ENCODE measurements around the gene TOMM5. TPM values are rescaled to one million over a fixed set of nuclear protein-coding genes. Genes with fewer than 3 reads are reported as not detected.

The TOMM5 gene
- total RNA-seq, 1 donor from 2014 or later, result 103 TPM

DNA sequence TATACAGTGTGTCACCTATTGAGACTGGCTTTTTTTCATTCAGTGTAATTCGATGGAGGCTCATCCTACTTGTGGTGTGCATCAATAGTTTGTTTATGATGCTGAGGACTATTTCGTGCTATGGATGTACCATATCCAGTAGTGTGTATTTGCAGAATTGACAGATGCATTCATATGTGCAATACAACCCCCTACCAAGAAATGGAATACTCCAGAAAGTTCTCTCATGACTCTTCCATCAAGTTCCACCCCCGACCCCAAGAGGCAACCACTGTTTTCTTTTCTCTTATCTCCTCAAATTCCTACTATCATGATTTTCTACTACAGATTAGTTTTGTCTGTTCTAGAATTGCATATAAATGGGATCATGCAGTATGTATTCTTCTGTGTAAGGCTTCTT, 38.1 kb downstream of the TOMM5 start:
- no peaks in the 10 kb centered on the region for H3K4me1 Mint-ChIP-seq (ENCODE audit: low read depth)
- no peak overlapping the region for H3K27ac Mint-ChIP-seq
- no peak overlapping the region for H3K4me3 Mint-ChIP-seq (ENCODE audit: low read depth)
- H3K36me3 Mint-ChIP-seq (ENCODE audit: insufficient read depth), result peaks cover 2% of the 10 kb centered on the region
- TF ChIP-seq, protein P1, sequence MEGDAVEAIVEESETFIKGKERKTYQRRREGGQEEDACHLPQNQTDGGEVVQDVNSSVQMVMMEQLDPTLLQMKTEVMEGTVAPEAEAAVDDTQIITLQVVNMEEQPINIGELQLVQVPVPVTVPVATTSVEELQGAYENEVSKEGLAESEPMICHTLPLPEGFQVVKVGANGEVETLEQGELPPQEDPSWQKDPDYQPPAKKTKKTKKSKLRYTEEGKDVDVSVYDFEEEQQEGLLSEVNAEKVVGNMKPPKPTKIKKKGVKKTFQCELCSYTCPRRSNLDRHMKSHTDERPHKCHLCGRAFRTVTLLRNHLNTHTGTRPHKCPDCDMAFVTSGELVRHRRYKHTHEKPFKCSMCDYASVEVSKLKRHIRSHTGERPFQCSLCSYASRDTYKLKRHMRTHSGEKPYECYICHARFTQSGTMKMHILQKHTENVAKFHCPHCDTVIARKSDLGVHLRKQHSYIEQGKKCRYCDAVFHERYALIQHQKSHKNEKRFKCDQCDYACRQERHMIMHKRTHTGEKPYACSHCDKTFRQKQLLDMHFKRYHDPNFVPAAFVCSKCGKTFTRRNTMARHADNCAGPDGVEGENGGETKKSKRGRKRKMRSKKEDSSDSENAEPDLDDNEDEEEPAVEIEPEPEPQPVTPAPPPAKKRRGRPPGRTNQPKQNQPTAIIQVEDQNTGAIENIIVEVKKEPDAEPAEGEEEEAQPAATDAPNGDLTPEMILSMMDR (IDR thresholded peaks at IDR 0.05; ENCODE audit: unreplicated experiment), result no peak
- H3K9me3 Mint-ChIP-seq (ENCODE audit: low read depth), result no peaks in the 10 kb centered on the region
- no peak for DNase-seq (ENCODE audit: low spot score, unreplicated experiment)
- no peaks in the 10 kb centered on the region for H3K27me3 Mint-ChIP-seq

DNA sequence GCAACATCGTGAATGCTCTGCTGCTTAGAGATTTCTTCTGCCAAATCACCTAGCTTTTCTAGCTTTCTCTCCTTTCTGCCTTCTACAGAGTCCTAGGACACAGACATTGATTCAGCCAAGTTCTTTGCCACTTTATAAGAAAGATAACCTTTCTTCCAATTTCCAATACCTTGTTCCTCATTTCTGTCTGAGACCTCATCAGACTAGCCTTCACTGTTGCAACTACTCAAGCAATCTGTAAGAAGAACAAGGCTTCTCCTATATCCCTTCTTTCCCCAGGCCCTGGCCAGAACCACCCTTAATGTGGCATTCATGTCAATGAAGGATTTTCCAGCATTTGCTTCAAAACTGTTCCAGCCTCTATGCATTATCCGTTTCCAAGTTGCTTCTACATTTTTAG, 40.5 kb downstream of the TOMM5 start:
- no peak overlapping the region for H3K27ac Mint-ChIP-seq
- TF ChIP-seq, protein P1 (IDR thresholded peaks at IDR 0.05; ENCODE audit: unreplicated experiment), result no peak
- no peaks in the 10 kb centered on the region for H3K4me1 Mint-ChIP-seq (ENCODE audit: low read depth)
- no peaks in the 10 kb centered on the region for H3K9me3 Mint-ChIP-seq (ENCODE audit: low read depth)
- no peak for DNase-seq (ENCODE audit: low spot score, unreplicated experiment)
- H3K36me3 Mint-ChIP-seq (ENCODE audit: insufficient read depth), result peaks cover 2% of the 10 kb centered on the region
- H3K4me3 Mint-ChIP-seq (ENCODE audit: low read depth), result no peak overlapping the region
- no peaks in the 10 kb centered on the region for H3K27me3 Mint-ChIP-seq

DNA sequence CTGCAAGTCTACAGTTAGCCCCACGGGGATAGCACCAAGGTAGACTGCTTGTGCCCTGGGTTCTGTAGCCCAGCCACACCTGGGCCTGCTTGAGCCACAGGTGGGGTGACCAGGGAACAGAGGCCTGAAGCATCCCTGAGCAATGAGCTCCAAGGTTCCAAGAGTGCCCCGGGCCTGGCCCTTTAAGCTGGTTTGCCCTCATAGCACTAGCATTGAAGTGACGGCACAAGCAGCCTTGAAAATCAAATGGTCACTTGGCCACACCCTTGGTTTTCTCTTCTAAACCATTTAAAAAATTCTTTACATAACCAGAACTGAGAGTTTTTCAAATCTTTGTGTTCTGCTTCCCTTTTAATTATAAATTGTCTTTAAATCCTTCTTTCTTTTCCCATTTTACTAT, 40.9 kb downstream of the TOMM5 start:
- no peaks in the 10 kb centered on the region for H3K27me3 Mint-ChIP-seq
- H3K27ac Mint-ChIP-seq, result no peak overlapping the region
- H3K36me3 Mint-ChIP-seq (ENCODE audit: insufficient read depth), result peaks cover 2% of the 10 kb centered on the region
- no peaks in the 10 kb centered on the region for H3K9me3 Mint-ChIP-seq (ENCODE audit: low read depth)
- DNase-seq (ENCODE audit: low spot score, unreplicated experiment), result no peak
- H3K4me1 Mint-ChIP-seq (ENCODE audit: low read depth), result no peaks in the 10 kb centered on the region
- TF ChIP-seq, protein P1 (IDR thresholded peaks at IDR 0.05; ENCODE audit: unreplicated experiment), result no peak
- no peak overlapping the region for H3K4me3 Mint-ChIP-seq (ENCODE audit: low read depth)

DNA sequence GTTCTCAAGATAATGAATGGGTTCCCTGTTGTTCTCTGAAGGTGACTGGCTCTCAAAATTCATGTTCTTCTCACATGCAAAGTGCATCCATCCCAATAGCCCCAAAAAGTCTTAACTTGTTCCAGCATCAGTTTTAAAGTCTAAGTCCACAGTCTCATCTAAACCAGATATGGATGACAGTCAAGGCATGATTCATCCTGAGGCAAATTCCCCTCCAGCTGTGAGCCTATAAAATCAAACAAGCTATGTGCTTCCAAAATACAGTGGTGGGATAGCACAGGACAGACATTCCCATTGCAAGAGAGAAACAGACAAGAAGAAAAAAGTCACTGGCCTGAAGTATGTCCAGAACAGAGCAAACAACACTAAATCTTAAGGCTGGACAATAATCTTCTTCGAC, 41.6 kb downstream of the TOMM5 start:
- TF ChIP-seq, protein P1 (IDR thresholded peaks at IDR 0.05; ENCODE audit: unreplicated experiment), result no peak
- Mint-ChIP-seq H3K27me3 (no peaks in the 10 kb centered on the region), H3K27ac (no peak overlapping the region), H3K9me3 (ENCODE audit: low read depth) (no peaks in the 10 kb centered on the region), H3K36me3 (ENCODE audit: insufficient read depth) (peaks cover 1% of the 10 kb centered on the region), H3K4me3 (ENCODE audit: low read depth) (no peak overlapping the region), H3K4me1 (ENCODE audit: low read depth) (no peaks in the 10 kb centered on the region)
- no peak for DNase-seq (ENCODE audit: low spot score, unreplicated experiment)

DNA sequence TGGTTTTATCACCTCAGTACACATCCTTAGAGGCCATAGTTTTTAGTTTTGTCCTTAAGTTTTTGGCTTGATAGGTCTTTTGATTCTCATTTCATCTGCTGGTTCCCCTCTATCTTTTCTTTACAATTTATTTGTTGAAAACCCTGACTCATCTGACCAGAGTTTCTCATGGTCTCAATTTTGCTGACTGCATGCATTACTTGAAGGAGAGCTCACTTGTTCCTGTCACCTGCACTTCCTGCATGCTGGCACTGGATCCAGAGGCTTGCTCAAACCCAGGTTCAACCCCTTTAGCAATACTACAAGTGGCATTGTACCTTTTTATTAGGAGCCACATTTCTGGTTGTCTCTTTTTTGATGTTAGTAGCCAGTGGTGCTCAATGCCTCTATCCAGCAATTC, 42.9 kb downstream of the TOMM5 start:
- no peak overlapping the region for H3K27ac Mint-ChIP-seq
- H3K4me1 Mint-ChIP-seq (ENCODE audit: low read depth), result no peaks in the 10 kb centered on the region

More for the DNA sequence above, 42.9 kb downstream of the TOMM5 start:
- Mint-ChIP-seq H3K4me3 (ENCODE audit: low read depth) (no peak overlapping the region), H3K36me3 (ENCODE audit: insufficient read depth) (no peaks in the 10 kb centered on the region), H3K27me3 (no peaks in the 10 kb centered on the region), H3K9me3 (ENCODE audit: low read depth) (no peaks in the 10 kb centered on the region)
- TF ChIP-seq, protein P1 (IDR thresholded peaks at IDR 0.05; ENCODE audit: unreplicated experiment), result no peak
- no peak for DNase-seq (ENCODE audit: low spot score, unreplicated experiment)

Data from progenitor cell of endocrine pancreas (in vitro differentiated cells).